Measurements from ENCODE around the gene RAB1B.
A peak's percentile ranks its signal among the peaks of the same experiment; 100 is the strongest.
"Not testable (repeated sequence)": the region's sequence is repeated elsewhere in the genome, so short reads cannot be mapped to it uniquely, and the experiment has no call there.

RAB1B gene

DNA sequence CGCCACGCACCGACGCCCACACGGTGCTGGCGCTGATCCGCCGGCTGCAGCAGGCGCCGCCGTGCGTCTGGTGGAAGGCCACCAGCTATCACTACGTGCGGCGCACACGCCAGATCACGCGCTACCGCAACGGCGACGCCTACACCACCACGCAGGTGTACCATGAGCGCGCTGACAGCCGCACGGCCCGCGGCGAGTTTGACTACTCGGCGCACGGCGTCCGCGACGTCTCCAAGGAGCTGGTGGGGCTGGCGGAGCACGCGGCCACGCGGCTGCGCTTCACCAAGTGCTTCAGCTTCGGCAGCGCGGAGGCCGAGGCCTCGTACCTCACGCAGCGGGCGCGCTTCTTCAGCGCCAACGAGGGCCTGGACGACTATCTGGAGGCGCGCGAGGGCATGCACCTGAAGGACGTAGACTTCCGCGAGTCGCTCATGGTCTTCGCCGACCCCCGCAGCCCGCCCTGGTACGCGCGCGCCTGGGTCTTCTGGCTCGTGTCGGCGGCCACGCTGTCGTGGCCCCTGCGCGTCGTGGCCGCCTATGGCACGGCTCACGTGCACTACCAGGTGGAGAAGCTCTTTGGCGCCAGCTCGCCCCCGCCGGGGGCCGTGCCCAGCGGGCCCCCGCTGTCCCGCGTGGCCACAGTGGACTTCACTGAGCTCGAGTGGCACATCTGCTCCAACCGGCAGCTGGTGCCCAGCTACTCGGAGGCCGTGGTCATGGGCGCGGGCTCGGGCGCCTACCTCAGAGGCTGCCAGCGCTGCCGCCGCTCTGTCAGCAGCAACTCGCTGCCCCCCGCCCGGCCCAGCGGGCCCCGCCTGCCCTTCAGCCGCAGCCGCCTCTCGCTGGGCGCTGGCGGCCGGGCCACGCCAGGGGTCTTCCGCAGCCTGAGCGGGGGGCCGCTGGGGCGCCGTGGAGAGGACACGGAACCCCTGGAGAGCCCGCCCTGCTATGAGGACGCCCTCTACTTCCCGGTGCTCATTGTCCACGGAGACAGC is 26.5 kb downstream of the RAB1B start:
- DNase-seq (ENCODE audit: low read depth in 2 of 3, low spot score in 1 of 3), result no peak

GRCh38 chr11:66297610-66298009 is 29.2 kb downstream of the RAB1B start:
- DNase-seq (ENCODE audit: low read depth in 2 of 3, low spot score in 1 of 3), result no peak

DNA sequence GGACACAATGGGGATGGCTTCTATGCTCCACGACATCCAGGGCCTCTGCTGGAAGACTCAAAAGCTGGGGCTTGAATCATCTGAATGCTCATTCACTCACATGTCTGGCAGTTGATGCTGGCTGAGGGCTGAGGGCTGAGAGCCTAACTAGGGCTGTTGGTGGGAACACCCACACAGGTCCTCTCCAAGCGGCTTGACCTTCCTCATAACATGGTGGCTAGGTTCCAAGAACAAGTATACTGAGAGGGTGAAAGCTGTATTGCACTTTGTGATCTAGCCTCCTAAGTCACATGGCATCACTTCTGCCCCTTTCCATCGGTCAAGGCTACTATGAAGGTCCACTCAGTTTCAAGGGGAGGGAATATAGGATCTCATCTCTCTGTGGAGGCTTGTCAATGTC is 30.7 kb downstream of the RAB1B start:
- DNase-seq (ENCODE audit: low read depth in 2 of 3, low spot score in 1 of 3), result no peak

DNA sequence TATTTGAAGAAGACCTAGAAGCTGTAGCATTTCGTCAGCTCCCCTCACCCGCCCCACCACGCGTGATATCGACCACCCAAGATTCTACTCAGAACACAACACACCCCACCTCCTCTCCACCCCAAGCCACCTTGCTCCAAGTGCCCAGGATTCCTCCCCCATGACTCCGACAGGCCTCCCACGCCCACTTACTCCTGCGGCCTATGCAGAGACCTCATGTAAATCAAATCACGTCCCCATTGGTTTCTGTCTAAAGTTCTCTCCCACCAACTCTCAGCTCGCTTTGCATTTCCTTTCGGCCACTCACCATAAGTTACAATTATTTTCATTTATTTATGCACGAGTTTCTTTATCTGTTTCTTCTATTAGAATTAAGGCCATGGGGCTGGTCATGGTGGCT is 34.2 kb downstream of the RAB1B start:
- DNase-seq (ENCODE audit: low read depth in 2 of 3, low spot score in 1 of 3), result no peak

- DNase-seq (ENCODE audit: low read depth in 2 of 3, low spot score in 1 of 3), result no peak
Measured at GRCh38 chr11:66309475-66309874, 41.0 kb downstream of the RAB1B start.

- no peak for DNase-seq (ENCODE audit: low read depth in 2 of 3, low spot score in 1 of 3)
Measured at GRCh38 chr11:66310324-66310723, 41.9 kb downstream of the RAB1B start.

DNA sequence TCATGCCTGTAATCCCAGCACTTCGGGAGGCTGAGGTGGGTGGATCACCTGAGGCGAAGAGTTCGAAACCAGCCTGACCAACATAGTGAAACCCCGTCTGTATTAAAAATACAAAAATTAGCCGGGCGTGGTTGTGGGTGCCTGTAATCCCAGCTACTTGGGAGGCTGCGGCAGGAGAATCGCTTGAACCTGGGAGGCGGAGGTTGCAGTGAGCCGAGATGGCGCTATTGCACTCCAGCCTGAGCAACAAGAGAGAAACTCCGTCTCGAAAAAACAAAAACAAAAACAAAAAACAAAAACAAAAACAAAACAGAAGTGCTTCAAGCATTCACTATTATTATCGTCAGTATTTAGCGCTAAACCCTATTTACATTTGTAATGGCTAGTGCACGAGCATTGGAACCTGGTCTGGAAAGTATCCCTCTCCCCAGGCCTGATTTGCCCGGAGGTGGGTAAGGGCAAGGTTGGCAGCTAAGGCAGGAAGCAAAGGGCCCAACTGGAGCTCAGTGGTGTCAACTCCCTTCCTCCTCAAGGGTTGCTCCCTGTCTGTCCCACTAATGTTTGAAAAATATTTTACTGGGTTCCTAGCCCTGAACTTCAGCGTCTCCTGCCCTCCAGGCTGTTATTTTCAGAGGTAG is 42.5 kb downstream of the RAB1B start:
- not testable (repeated sequence) for DNase-seq (ENCODE audit: low read depth in 2 of 3, low spot score in 1 of 3)

DNA sequence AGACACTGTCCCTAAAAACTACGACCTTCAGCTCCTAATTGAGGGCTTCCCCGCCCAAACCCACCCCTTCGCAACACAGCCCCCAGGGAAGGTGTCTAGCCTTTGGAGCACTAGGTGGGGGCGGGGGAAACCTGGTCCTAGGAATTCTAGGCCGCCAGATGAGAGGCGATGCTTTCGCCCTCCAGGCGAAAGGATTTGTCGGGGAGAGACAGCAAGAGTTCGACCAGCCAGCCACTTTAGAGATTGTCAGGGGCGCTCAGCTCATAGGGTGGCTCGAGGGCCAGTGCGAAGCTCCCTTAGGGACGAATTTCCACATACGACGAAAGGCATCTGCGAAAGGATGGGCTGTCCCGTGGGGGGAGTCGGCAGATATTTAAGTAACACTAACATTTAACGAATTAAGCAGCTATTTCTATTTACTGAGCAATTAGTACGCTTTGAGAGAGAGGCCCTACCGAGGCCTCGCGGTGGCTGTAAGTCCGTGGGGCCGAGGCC is 43.1 kb downstream of the RAB1B start:
- DNase-seq (ENCODE audit: low read depth in 2 of 3, low spot score in 1 of 3), result no peak

- DNase-seq (ENCODE audit: low read depth in 2 of 3, low spot score in 1 of 3), result peak; percentile 82 to 95 (median 92)
Measured at GRCh38 chr11:66311965-66312548, 43.6 kb downstream of the RAB1B start.

DNA sequence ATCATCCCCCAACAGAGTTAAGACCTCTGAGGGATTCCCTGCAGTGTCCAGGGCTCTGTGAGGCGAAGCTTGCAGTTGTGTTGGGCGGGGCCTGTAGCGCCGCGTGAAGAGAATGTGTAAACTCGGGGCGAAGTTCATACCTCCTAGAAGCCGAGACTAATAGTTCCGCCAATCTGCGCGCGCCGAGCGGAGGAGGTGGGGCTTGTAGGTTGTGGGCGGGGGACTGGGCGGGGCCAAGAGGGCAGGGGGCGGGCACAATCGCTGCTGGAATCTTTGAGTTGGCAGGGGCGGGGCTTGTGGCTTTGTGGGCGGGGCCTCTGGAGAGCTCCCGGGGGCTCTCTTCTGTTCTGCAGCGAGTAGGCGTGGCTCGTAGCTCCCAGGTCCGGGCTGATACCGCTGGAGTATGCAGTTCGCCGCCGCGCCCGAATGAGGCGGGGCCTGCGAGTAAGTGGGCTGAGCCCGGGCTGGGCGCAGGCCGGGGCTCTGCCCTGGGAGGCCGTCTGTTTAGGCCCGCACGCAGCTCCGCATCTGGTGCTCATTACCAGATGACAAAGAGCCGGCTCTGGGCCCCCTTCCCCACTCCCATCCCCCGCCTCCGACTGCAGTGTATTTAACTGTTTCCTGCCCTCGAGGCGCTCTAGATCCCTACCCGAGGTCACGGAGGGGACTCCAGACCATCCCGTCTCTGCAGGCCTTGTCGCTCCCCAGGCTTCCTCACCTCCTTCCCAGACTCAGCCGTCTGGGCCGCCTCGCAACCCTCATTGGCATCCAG is 44.3 kb downstream of the RAB1B start:
- peak; percentile 89 to 95 (median 93) for DNase-seq (ENCODE audit: low read depth in 2 of 3, low spot score in 1 of 3)

- DNase-seq (ENCODE audit: low read depth in 2 of 3, low spot score in 1 of 3), result no peak
Measured at GRCh38 chr11:66313321-66314185, 45.1 kb downstream of the RAB1B start.

DNA sequence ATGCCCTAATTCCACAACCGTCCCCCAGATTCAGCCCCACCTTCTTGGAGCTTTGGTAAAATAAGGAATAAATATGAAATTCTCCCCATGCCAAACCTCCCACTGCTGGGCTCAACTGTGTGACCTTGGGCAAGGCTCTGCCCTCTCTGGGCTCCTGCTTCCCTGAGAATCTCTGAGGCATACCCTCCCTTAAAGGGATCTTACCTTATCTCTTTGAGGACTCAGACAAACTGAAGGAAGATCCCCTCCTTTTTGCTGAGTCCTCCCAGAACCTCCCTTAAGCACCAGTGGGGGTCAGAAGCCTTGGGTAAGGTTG is 45.7 kb downstream of the RAB1B start:
- DNase-seq (ENCODE audit: low read depth in 2 of 3, low spot score in 1 of 3), result no peak

GRCh38 chr11:66314561-66315497 is 46.4 kb downstream of the RAB1B start:
- no peak for DNase-seq (ENCODE audit: low read depth in 2 of 3, low spot score in 1 of 3)

- no peak for DNase-seq (ENCODE audit: low read depth in 2 of 3, low spot score in 1 of 3)
Measured at GRCh38 chr11:66315498-66315885, 47.1 kb downstream of the RAB1B start.

GRCh38 chr11:66315921-66316811 is 47.7 kb downstream of the RAB1B start:
- no peak for DNase-seq (ENCODE audit: low read depth in 2 of 3, low spot score in 1 of 3)

GRCh38 chr11:66316849-66317251 is 48.4 kb downstream of the RAB1B start, which contains the start of gene CD248:
Gene CD248 (minus strand): TSS chr11:66317044. CDS start chr11:66317027, 17 bp downstream.
- no peak for DNase-seq (ENCODE audit: low read depth in 2 of 3, low spot score in 1 of 3)

DNA sequence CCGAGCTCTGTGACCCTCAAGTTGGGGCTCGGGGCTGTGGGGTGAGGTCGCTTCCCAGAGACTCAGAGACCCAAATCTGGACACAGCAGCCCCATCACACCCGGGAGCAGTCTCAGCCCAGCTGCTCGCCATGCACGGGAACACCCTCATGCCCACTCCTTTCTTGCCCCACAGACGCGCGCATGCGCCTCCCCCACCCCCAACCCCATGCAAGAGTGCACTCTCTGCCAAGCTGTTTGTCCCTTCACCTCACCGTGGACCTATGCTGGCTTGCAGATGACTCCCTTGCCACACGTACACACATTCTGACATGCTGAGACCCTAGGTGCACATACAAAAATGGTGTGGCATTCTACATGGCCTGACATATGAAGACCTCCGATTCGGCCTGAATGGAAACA is 48.9 kb downstream of the RAB1B start:
- DNase-seq (ENCODE audit: low read depth in 2 of 3, low spot score in 1 of 3), result no peak
